Mammary epithelial cell (primary cell): ENCODE results near the gene SNX2.

Experiments
- CTCF ChIP-seq, 2 donors: IDR thresholded peaks in 1 of 2; conservative IDR thresholded peaks in 1 of 2; 2 replicates each; pipeline ENCODE4 v1.5.1; 2011 to 2012; ENCODE audit warnings: inconsistent platforms in 2 of 2, low read length in 2 of 2, mild to moderate bottlenecking in 2 of 2, control low read depth in 1 of 2, low read depth in 1 of 2; ENCODE audit not compliant: insufficient read depth in 1 of 2; ENCODE audit errors: extremely low read depth in 1 of 2
- EZH2 ChIP-seq: IDR thresholded peaks from 2 replicates; pipeline ENCODE4 v1.6.1; 2012; ENCODE audit warnings: low read length, inconsistent platforms, borderline replicate concordance

- no peak for TF ChIP-seq CTCF (conservative IDR thresholded peaks at IDR 0.05 in 1 of 2, IDR thresholded peaks at IDR 0.05 in 1 of 2; ENCODE audit: extremely low read depth in 1 of 2, insufficient read depth in 1 of 2, low read depth in 1 of 2, low read length in 2 of 2)
- no peak for TF ChIP-seq EZH2
Measured at GRCh38 chr5:122816756-122817155, 41.9 kb downstream of the SNX2 start.
